ENCODE results near the gene VAPA.

Gene VAPA

GRCh38 chr18:9916808-9917207 is 3.0 kb downstream of the VAPA start:
- Histone ChIP-seq H3K36me3 (ENCODE audit: insufficient read depth, low read length) (no peaks in the 10 kb centered on the region; the same call in 1 of the 2 replicates), H3K27ac (ENCODE audit: low read depth, low read length, poor library complexity, severe bottlenecking) (no peak overlapping the region), H3K79me2 (ENCODE audit: insufficient read depth, low read length) (peaks cover 71% of the 10 kb centered on the region), H3F3A (ENCODE audit: insufficient read depth, low read length) (0 out of 2 replicates have a peak, but pooled peaks cover 2% of the 10 kb centered on the region), H3K4me1 (ENCODE audit: insufficient read depth, low read length, severe bottlenecking) (peaks cover 70% of the 10 kb centered on the region), H3K9ac (ENCODE audit: low read length) (peak overlapping the region; percentile 81; the same call in 1 of the 2 replicates), H3K9me2 (ENCODE audit: low read depth, low read length) (no peaks in the 10 kb centered on the region), H2AFZ (ENCODE audit: low read length) (no peak overlapping the region), H3K9me3 (ENCODE audit: low read length) (0 out of 2 replicates have a peak, but pooled peaks cover 4% of the 10 kb centered on the region), H4K20me1 (ENCODE audit: insufficient read depth, low read length) (peaks cover 22% of the 10 kb centered on the region), H3K4me2 (ENCODE audit: low read length) (peak overlapping the region; percentile 93), H3K4me3 (ENCODE audit: low read depth, low read length, poor library complexity, severe bottlenecking) (peak overlapping the region; percentile 87), H3K27me3 (ENCODE audit: insufficient read depth, low read length) (no peaks in the 10 kb centered on the region)
- TF ChIP-seq EZH2 (IDR thresholded peaks at IDR 0.05; ENCODE audit: borderline replicate concordance, low read length) (no peak), CTCF (IDR thresholded peaks at IDR 0.05; ENCODE audit: low read length) (no peak)

- H3K27ac ChIP-seq (ENCODE audit: low read depth, low read length, poor library complexity, severe bottlenecking), result no peak overlapping the region
- H4K20me1 ChIP-seq (ENCODE audit: insufficient read depth, low read length), result peaks cover 29% of the 10 kb centered on the region
- H3K4me3 ChIP-seq (ENCODE audit: low read depth, low read length, poor library complexity, severe bottlenecking), result peak overlapping the region; percentile 16
Observed at GRCh38 chr18:9918016-9918680, 4.3 kb downstream of the VAPA start.

GRCh38 chr18:9919564-9920232 is 5.9 kb downstream of the VAPA start:
- peaks cover 94% of the 10 kb centered on the region for H3K4me1 ChIP-seq (ENCODE audit: insufficient read depth, low read length, severe bottlenecking)
- no peak for TF ChIP-seq CTCF (IDR thresholded peaks at IDR 0.05; ENCODE audit: low read length)
- TF ChIP-seq EZH2 (IDR thresholded peaks at IDR 0.05; ENCODE audit: borderline replicate concordance, low read length), result no peak

More at GRCh38 chr18:9918016-9918680, 4.3 kb downstream of the VAPA start:
- TF ChIP-seq EZH2 (IDR thresholded peaks at IDR 0.05; ENCODE audit: borderline replicate concordance, low read length), result no peak
- no peak overlapping the region for H2AFZ ChIP-seq (ENCODE audit: low read length)
- H3K9ac ChIP-seq (ENCODE audit: low read length), result no peak overlapping the region; the same call in 1 of the 2 replicates
- peaks cover 84% of the 10 kb centered on the region for H3K79me2 ChIP-seq (ENCODE audit: insufficient read depth, low read length)
- no peaks in the 10 kb centered on the region for H3K9me3 ChIP-seq (ENCODE audit: low read length)
- H3K4me1 ChIP-seq (ENCODE audit: insufficient read depth, low read length, severe bottlenecking), result peaks cover 80% of the 10 kb centered on the region
- 0 out of 2 replicates have a peak, but pooled peaks cover 2% of the 10 kb centered on the region for H3F3A ChIP-seq (ENCODE audit: insufficient read depth, low read length)
- H3K4me2 ChIP-seq (ENCODE audit: low read length), result peak overlapping the region; percentile 93
- no peaks in the 10 kb centered on the region for H3K27me3 ChIP-seq (ENCODE audit: insufficient read depth, low read length)
- peaks cover 5% of the 10 kb centered on the region; the same call in 1 of the 2 replicates for H3K36me3 ChIP-seq (ENCODE audit: insufficient read depth, low read length)
- no peaks in the 10 kb centered on the region for H3K9me2 ChIP-seq (ENCODE audit: low read depth, low read length)

More at GRCh38 chr18:9919564-9920232, 5.9 kb downstream of the VAPA start:
- H3K9me3 ChIP-seq (ENCODE audit: low read length), result no peaks in the 10 kb centered on the region
- 0 out of 2 replicates have a peak, but pooled peaks cover 2% of the 10 kb centered on the region for H3F3A ChIP-seq (ENCODE audit: insufficient read depth, low read length)
- peaks cover 36% of the 10 kb centered on the region for H4K20me1 ChIP-seq (ENCODE audit: insufficient read depth, low read length)
- H3K4me3 ChIP-seq (ENCODE audit: low read depth, low read length, poor library complexity, severe bottlenecking), result peak overlapping the region; percentile 15
- H3K36me3 ChIP-seq (ENCODE audit: insufficient read depth, low read length), result peaks cover 7% of the 10 kb centered on the region; the same call in 1 of the 2 replicates
- H3K4me2 ChIP-seq (ENCODE audit: low read length), result peak overlapping the region; percentile 93
- H3K9ac ChIP-seq (ENCODE audit: low read length), result 0 out of 2 replicates have a peak overlapping the region, but pooled peaks have one; percentile 1
- H3K79me2 ChIP-seq (ENCODE audit: insufficient read depth, low read length), result peaks cover 100% of the 10 kb centered on the region
- no peaks in the 10 kb centered on the region for H3K9me2 ChIP-seq (ENCODE audit: low read depth, low read length)
- H3K27me3 ChIP-seq (ENCODE audit: insufficient read depth, low read length), result no peaks in the 10 kb centered on the region
- H3K27ac ChIP-seq (ENCODE audit: low read depth, low read length, poor library complexity, severe bottlenecking), result peak overlapping the region; percentile 33
- H2AFZ ChIP-seq (ENCODE audit: low read length), result no peak overlapping the region

All from OCI-LY1 (cell line).